K562 (cell line): Measurements from ENCODE around the gene SMIM45.
A peak's percentile ranks its signal among the peaks of the same experiment; 100 is the strongest.

Experiments
- ATAC-seq: fragments of 200-7000 bp; cut with Tn5 transposase; 3 replicates; pipeline ENCODE4 v1.9.1; 2020; ENCODE audit warnings: moderate library complexity
- BruUV-seq: library from RNA; stranded (reverse); fragments of 400-500 nt; replicated peaks from 2 replicates; lab custom pipeline; 2021; lab: Mats Ljungman, UMichigan
- CTCF ChIA-PET: fragments of 300-600 bp; formaldehyde crosslinking; extraction: SDS; loops from one replicate; lab custom pipeline; 2021; ENCODE audit warnings: low intra/inter-chr PET ratio; lab: Yijun Ruan, JAX
- POLR2A ChIA-PET: fragments of 300-600, 350-650 bp; sonication (Branson Sonifier 250); formaldehyde crosslinking; extraction: SDS; loops from one replicate; lab custom pipeline; 2021; ENCODE audit warnings: antibody characterized with exemption, inconsistent platforms; lab: Yijun Ruan, JAX
- DNase-seq, 4 experiments: peaks; one replicate each; pipeline versions ENCODE4 v3.0.0 to v3.0.0-alpha.2; 2011 to 2018; ENCODE audit warnings: low spot score in 3 of 4, mixed read lengths in 3 of 4; ENCODE audit errors: extremely low read depth in 1 of 4
- FAIRE-seq: peaks from 2 replicates; lab custom pipeline; 2011; peaks lifted over from hg19 to GRCh38; lab: Jason Lieb, UNC
- H2AFZ ChIP-seq: 2 replicates; pipeline ENCODE4 v1.6.0; 2011; ENCODE audit warnings: low read depth, low read length, control low read depth, inconsistent platforms
- H3K27ac ChIP-seq: fragments of 200-600 bp; 3 replicates; pipeline ENCODE4 v1.8.0; 2011; ENCODE audit warnings: low read depth, mild to moderate bottlenecking, control low read depth, inconsistent platforms, low read length, moderate library complexity, mixed read lengths; ENCODE audit errors: extremely low read depth
- H3K27me3 ChIP-seq, 2 experiments: fragments of 300-600 bp in 1 of 2; 2 replicates in 1 of 2; 3 replicates in 1 of 2; pipeline versions ENCODE4 v1.6.0 to v1.8.0; 2011; ENCODE audit warnings: inconsistent platforms in 2 of 2, low read length in 2 of 2, mild to moderate bottlenecking in 1 of 2, mixed read lengths in 1 of 2, moderate library complexity in 1 of 2; ENCODE audit not compliant: control insufficient read depth in 2 of 2, insufficient read depth in 2 of 2
- H3K36me3 ChIP-seq: fragments of 300-600 bp; 3 replicates; pipeline ENCODE4 v1.8.0; 2011; ENCODE audit warnings: mild to moderate bottlenecking, low read length, inconsistent platforms; ENCODE audit not compliant: control insufficient read depth, insufficient read depth
- H3K4me1 ChIP-seq, 2 experiments: fragments of 200-600 bp in 1 of 2; replicated peaks in 1 of 2; 2 replicates in 1 of 2; 3 replicates in 1 of 2; pipeline versions ENCODE4 v1.5.1 to v1.8.0; 2011; ENCODE audit warnings: inconsistent platforms in 2 of 2, low read length in 2 of 2, mild to moderate bottlenecking in 1 of 2, mixed read lengths in 1 of 2, moderate library complexity in 1 of 2; ENCODE audit not compliant: control insufficient read depth in 2 of 2, insufficient read depth in 2 of 2
- H3K4me2 ChIP-seq: 2 replicates; pipeline ENCODE4 v1.6.1; 2011; ENCODE audit warnings: low read length, control low read depth, inconsistent platforms, mixed read lengths; ENCODE audit not compliant: insufficient read depth
- H3K4me3 ChIP-seq: fragments of 200-600 bp; sonication (generic), shearing (Covaris generic); 2 replicates; pipeline ENCODE4 v1.5.1; 2016; ENCODE audit warnings: control low read depth, inconsistent platforms
- H3K79me2 ChIP-seq: fragments of 200-600 bp; 3 replicates; pipeline ENCODE4 v1.8.0; 2011; ENCODE audit warnings: low read length, inconsistent platforms; ENCODE audit not compliant: control insufficient read depth, insufficient read depth
- H3K9ac ChIP-seq, 2 experiments: 2 replicates each; pipeline versions ENCODE4 v1.6.0 to v1.6.1; 2011; ENCODE audit warnings: low read depth in 2 of 2, low read length in 2 of 2, control low read depth in 1 of 2, inconsistent platforms in 1 of 2, mild to moderate bottlenecking in 1 of 2, mixed read lengths in 1 of 2; ENCODE audit not compliant: insufficient read depth in 1 of 2
- H3K9me1 ChIP-seq: one replicate; pipeline ENCODE4 v1.6.0; 2011; ENCODE audit warnings: inconsistent platforms, mild to moderate bottlenecking, low read length, moderate library complexity; ENCODE audit not compliant: control insufficient read depth, insufficient read depth
- H3K9me3 ChIP-seq: replicated peaks from 2 replicates; pipeline ENCODE4 v1.5.1; 2011; ENCODE audit warnings: low read depth, low read length, inconsistent platforms; ENCODE audit not compliant: control insufficient read depth, insufficient read depth
- H4K20me1 ChIP-seq: replicated peaks from 2 replicates; pipeline ENCODE4 v1.6.1; 2011; ENCODE audit warnings: low read length, inconsistent platforms, mixed read lengths; ENCODE audit not compliant: control insufficient read depth, insufficient read depth
- FOXA3 ChIP-seq, 2 experiments: fragments of 450-650 bp in 1 of 2; sonication (generic) in 1 of 2; formaldehyde crosslinking; IDR thresholded peaks in 1 of 2; conservative IDR thresholded peaks in 1 of 2; 2 replicates each; pipeline versions ENCODE4 v1.4.0 to v1.8.0; 2020 to 2022; ENCODE audit warnings: mild to moderate bottlenecking in 2 of 2, missing genetic modification reagents in 1 of 2
- FOXK2 ChIP-seq, 2 experiments: fragments of 450-650 bp; IDR thresholded peaks in 1 of 2; conservative IDR thresholded peaks in 1 of 2; 2 replicates each; pipeline ENCODE4 v1.6.1; 2016; ENCODE audit warnings: low read depth in 2 of 2, mild to moderate bottlenecking in 1 of 2
- GTF2F1 ChIP-seq: IDR thresholded peaks from 2 replicates; pipeline ENCODE4 v1.6.1; 2011; ENCODE audit warnings: low read depth, low read length, improper control_type of control experiment
- HEY1 ChIP-seq: fragments of 250-450 bp; sonication (Bioruptor Pico); IDR thresholded peaks from 2 replicates; pipeline ENCODE4 v1.5.0; 2020; ENCODE audit warnings: mild to moderate bottlenecking, moderate library complexity, borderline replicate concordance
- MCM3 ChIP-seq: fragments of 450-650 bp; IDR thresholded peaks from 2 replicates; pipeline ENCODE4 v1.6.1; 2016
- RBFOX2 ChIP-seq: fragments of 200-400 bp; formaldehyde crosslinking; IDR thresholded peaks from 2 replicates; pipeline ENCODE4 v1.6.1; 2017; ENCODE audit warnings: low read depth, mild to moderate bottlenecking, low read length, moderate library complexity
- ZFX ChIP-seq: sonication (generic); formaldehyde crosslinking; IDR thresholded peaks from 2 replicates; pipeline ENCODE4 v1.8.0; 2022; ENCODE audit warnings: mild to moderate bottlenecking, missing genetic modification reagents, moderate library complexity
- WGBS: fragments of 100-300 bp; shearing (Covaris generic); methylation state at CpG from one replicate; pipeline ENCODE4 v1.1.6; 2016; ENCODE audit warnings: low coverage, mixed read lengths; ENCODE audit not compliant: insufficient coverage; ENCODE audit errors: missing lambda C conversion rate; 5-methylcytosine and 5-hydroxymethylcytosine counted together
- in situ Hi-C: fragments of 300-500 bp; cut with MboI; formaldehyde crosslinking; loops from 4 replicates; pipeline ENCODE4 v1.15.0; 2018; ENCODE audit warnings: inconsistent platforms, mixed read lengths
- intact Hi-C: fragments of 100-400 bp; cut with micrococcal nuclease; formaldehyde crosslinking; loops from 2 replicates; pipeline ENCODE4 v1.14.2; 2022
- TF ChIP-seq, protein P1 (sequence below): fragments of 450-650 bp; formaldehyde crosslinking; IDR thresholded peaks from 2 replicates; pipeline ENCODE4 v1.4.0; 2022; ENCODE audit warnings: missing genetic modification characterization
- TF ChIP-seq, protein P2 (sequence below): IDR thresholded peaks from 2 replicates; pipeline ENCODE4 v1.6.1; 2016; ENCODE audit warnings: missing genetic modification characterization, missing compliant biosample characterization
- TF ChIP-seq, protein P3 (sequence below): sonication (generic); formaldehyde crosslinking; IDR thresholded peaks from 2 replicates; pipeline ENCODE4 v1.9.0; 2022; ENCODE audit warnings: mild to moderate bottlenecking, missing genetic modification reagents
- TF ChIP-seq, protein P4 (sequence below): fragments of 250-450 bp; sonication (Bioruptor Pico); IDR thresholded peaks from 2 replicates; pipeline ENCODE4 v1.4.0; 2020; ENCODE audit warnings: mild to moderate bottlenecking, moderate library complexity, borderline replicate concordance
- TF ChIP-seq, protein P5 (sequence below): sonication (generic); formaldehyde crosslinking; IDR thresholded peaks from 2 replicates; pipeline ENCODE4 v1.9.0; 2022; ENCODE audit warnings: mild to moderate bottlenecking, missing genetic modification reagents

The SMIM45 gene

DNA sequence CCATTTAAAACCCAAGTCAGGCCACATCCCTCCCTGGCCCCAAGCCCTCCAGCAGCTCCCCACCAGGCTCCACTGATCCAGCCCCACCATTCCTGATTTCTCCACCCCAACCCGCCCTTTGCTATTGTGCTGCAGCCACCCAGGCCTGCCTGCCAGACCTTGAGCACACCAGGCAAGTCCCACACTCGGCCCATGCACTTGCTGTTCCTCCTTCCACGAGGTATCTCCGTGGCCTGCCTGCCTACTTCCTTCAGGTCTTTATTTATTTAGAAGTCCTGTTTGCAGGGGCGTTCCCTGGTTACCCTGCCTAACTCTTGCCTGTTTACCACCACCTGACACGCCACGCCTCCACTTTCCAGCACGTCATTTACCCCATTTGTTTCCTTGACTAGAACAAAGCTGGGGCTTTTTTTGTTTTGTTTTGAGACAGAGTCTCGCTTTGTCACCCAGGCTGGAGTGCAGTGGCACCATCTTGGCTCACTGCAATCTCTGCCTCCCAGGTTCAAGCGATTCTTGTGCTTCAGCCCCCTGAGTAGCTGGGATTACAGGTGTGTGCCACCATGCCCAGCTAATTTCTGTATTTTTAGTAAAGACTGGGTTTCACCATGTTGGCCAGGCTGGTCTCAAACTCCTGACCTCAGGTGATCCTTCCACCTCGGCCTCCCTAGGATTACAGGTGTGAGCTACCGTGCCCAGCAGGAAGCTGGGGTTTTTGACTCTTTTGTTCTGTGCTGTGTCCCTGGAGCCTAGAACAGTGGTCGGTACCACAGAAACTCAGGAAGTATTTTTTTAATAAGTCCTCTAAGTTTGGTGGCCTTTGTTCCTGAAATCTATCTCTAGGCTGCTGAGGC is 11.7 kb upstream of the SMIM45 start:
- Histone ChIP-seq H3K27ac (peak overlapping the region; percentile 30; the same call in 2 of the 3 replicates), H3K9me1 (no peaks in the 10 kb centered on the region), H3K4me1 (peaks cover 0 to 19% of the 10 kb centered on the region in 2 experiments; a peak in 2 of 5 replicates), H3K9ac (no peak overlapping the region), H3K36me3 (peaks cover 70% of the 10 kb centered on the region), H3K9me3 (no peaks in the 10 kb centered on the region), H3K4me2 (no peak overlapping the region), H3K4me3 (no peak overlapping the region), H4K20me1 (peaks cover 15% of the 10 kb centered on the region; the same call in 1 of the 2 replicates), H3K27me3 (no peaks in the 10 kb centered on the region), H2AFZ (no peak overlapping the region), H3K79me2 (peaks cover 15% of the 10 kb centered on the region)
- 57% methylated on average over 10 of the region's 13 CpGs for WGBS
- DNase-seq (peak in 2 of 4 experiments; percentile 33 to 43), FAIRE-seq (no peak), ATAC-seq (peak; percentile 40)
- CTCF ChIA-PET: interaction anchor here (1.1 to 3.5 kb wide), 4 partner anchors 117 to 274 kb away, joined by 3 to 29 read pairs (median 14); no protein-coding TSS in a partner anchor
- intact Hi-C loops (loop anchor here (5.0 kb wide), 1 partner anchor 118 kb away; no protein-coding TSS in a partner anchor), in situ Hi-C loops (loop anchor here (5.0 kb wide), 1 partner anchor 243 kb away; the partner anchor contains the start of gene MEI1)
- POLR2A ChIA-PET: interaction anchor here (0.9 kb wide), 1 partner anchor 150 kb away, joined by 5 read pairs; the partner anchor contains the start of gene NDUFA6
- TF ChIP-seq RBFOX2 (no peak; the same call in 1 of the 2 replicates), ZFX (CRISPR knock-in tag) (peak; percentile 34; the same call in 1 of the 2 replicates), FOXA3 (CRISPR knock-in tag; conservative IDR thresholded peaks at IDR 0.05 in 1 of 2, IDR thresholded peaks at IDR 0.05 in 1 of 2) (peak in 1 of 2 experiments; percentile 37; a peak in 1 of 4 replicates), MCM3 (no peak), GTF2F1 (no peak), HEY1 (CRISPR knock-in tag) (no peak), FOXK2 (conservative IDR thresholded peaks at IDR 0.05 in 1 of 2, IDR thresholded peaks at IDR 0.05 in 1 of 2; ENCODE audit: low read depth in 2 of 2) (0 out of 4 replicates have a peak, but pooled peaks of 1 of the 2 experiments have one; percentile 28)
- TF ChIP-seq, protein P1, sequence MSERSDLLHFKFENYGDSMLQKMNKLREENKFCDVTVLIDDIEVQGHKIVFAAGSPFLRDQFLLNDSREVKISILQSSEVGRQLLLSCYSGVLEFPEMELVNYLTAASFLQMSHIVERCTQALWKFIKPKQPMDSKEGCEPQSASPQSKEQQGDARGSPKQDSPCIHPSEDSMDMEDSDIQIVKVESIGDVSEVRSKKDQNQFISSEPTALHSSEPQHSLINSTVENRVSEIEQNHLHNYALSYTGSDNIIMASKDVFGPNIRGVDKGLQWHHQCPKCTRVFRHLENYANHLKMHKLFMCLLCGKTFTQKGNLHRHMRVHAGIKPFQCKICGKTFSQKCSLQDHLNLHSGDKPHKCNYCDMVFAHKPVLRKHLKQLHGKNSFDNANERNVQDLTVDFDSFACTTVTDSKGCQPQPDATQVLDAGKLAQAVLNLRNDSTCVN (CRISPR knock-in tag): no peak
- TF ChIP-seq, protein P2, sequence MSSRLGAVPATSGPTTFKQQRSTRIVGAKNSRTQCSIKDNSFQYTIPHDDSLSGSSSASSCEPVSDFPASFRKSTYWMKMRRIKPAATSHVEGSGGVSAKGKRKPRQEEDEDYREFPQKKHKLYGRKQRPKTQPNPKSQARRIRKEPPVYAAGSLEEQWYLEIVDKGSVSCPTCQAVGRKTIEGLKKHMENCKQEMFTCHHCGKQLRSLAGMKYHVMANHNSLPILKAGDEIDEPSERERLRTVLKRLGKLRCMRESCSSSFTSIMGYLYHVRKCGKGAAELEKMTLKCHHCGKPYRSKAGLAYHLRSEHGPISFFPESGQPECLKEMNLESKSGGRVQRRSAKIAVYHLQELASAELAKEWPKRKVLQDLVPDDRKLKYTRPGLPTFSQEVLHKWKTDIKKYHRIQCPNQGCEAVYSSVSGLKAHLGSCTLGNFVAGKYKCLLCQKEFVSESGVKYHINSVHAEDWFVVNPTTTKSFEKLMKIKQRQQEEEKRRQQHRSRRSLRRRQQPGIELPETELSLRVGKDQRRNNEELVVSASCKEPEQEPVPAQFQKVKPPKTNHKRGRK (tag): peak; percentile 49; the same call in 1 of the 2 replicates
- TF ChIP-seq, protein P3, sequence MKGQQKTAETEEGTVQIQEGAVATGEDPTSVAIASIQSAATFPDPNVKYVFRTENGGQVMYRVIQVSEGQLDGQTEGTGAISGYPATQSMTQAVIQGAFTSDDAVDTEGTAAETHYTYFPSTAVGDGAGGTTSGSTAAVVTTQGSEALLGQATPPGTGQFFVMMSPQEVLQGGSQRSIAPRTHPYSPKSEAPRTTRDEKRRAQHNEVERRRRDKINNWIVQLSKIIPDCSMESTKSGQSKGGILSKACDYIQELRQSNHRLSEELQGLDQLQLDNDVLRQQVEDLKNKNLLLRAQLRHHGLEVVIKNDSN (CRISPR knock-in tag): peak; percentile 27
- TF ChIP-seq, protein P4, sequence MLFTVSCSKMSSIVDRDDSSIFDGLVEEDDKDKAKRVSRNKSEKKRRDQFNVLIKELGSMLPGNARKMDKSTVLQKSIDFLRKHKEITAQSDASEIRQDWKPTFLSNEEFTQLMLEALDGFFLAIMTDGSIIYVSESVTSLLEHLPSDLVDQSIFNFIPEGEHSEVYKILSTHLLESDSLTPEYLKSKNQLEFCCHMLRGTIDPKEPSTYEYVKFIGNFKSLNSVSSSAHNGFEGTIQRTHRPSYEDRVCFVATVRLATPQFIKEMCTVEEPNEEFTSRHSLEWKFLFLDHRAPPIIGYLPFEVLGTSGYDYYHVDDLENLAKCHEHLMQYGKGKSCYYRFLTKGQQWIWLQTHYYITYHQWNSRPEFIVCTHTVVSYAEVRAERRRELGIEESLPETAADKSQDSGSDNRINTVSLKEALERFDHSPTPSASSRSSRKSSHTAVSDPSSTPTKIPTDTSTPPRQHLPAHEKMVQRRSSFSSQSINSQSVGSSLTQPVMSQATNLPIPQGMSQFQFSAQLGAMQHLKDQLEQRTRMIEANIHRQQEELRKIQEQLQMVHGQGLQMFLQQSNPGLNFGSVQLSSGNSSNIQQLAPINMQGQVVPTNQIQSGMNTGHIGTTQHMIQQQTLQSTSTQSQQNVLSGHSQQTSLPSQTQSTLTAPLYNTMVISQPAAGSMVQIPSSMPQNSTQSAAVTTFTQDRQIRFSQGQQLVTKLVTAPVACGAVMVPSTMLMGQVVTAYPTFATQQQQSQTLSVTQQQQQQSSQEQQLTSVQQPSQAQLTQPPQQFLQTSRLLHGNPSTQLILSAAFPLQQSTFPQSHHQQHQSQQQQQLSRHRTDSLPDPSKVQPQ (CRISPR knock-in tag): no peak
- TF ChIP-seq, protein P5, sequence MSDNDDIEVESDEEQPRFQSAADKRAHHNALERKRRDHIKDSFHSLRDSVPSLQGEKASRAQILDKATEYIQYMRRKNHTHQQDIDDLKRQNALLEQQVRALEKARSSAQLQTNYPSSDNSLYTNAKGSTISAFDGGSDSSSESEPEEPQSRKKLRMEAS (CRISPR knock-in tag): 0 out of 2 replicates have a peak, but pooled peaks have one; percentile 41
- no TSS peak for BruUV-seq
